GM10266 (cell line): ENCODE data around the gene ZBTB44.

ENCODE experiments used
- DNase-seq: peaks from one replicate; pipeline ENCODE4 v3.0.0; 2012; ENCODE audit errors: extremely low spot score
- CTCF ChIP-seq: IDR thresholded peaks from 2 replicates; pipeline ENCODE4 v1.5.1; 2012; ENCODE audit warnings: mild to moderate bottlenecking, low read depth; ENCODE audit not compliant: control insufficient read depth, insufficient read depth; ENCODE audit errors: missing control alignments

The ZBTB44 gene

GRCh38 chr11:130213143-130213978, 101.4 kb downstream of the ZBTB44 start:
- peak; percentile 84 for DNase-seq
- TF ChIP-seq CTCF: peak; percentile 96

- TF ChIP-seq CTCF: no peak
- peak; percentile 22 for DNase-seq
These were observed 102.2 kb downstream of the ZBTB44 start for GRCh38 chr11:130212431-130212961.

- no peak for TF ChIP-seq CTCF
- DNase-seq: no peak
These were observed 102.8 kb downstream of the ZBTB44 start for GRCh38 chr11:130211781-130212401.

GRCh38 chr11:130211144-130211543, 103.6 kb downstream of the ZBTB44 start:
- no peak for TF ChIP-seq CTCF
- no peak for DNase-seq

GRCh38 chr11:130209954-130210854, 104.5 kb downstream of the ZBTB44 start:
- TF ChIP-seq CTCF: no peak
- no peak for DNase-seq

GRCh38 chr11:130209128-130209932, 105.4 kb downstream of the ZBTB44 start:
- no peak for DNase-seq
- no peak for TF ChIP-seq CTCF
